HFFc6 (cell line): ENCODE results near the gene KRTAP9-1. TPM values are rescaled to one million over a fixed set of nuclear protein-coding genes. Genes with fewer than 3 reads are reported as not detected.
"Not testable (repeated sequence)": the region's sequence is repeated elsewhere in the genome, so short reads cannot be mapped to it uniquely, and the experiment has no call there.

Source experiments
- DNase-seq: peaks from one replicate; pipeline ENCODE4 v3.0.0-alpha.2; 2018
- H3K27ac Mint-ChIP-seq: 2 replicates; pipeline ENCODE4 v1.8.0; 2020; ENCODE audit warnings: mild to moderate bottlenecking, mixed read lengths
- H3K27me3 Mint-ChIP-seq: 2 replicates; pipeline ENCODE4 v1.8.0; 2021; ENCODE audit warnings: mild to moderate bottlenecking, moderate library complexity, mixed read lengths; ENCODE audit not compliant: insufficient read depth
- H3K36me3 Mint-ChIP-seq: 2 replicates; pipeline ENCODE4 v1.8.0; 2021; ENCODE audit warnings: low read depth, mixed read lengths
- H3K4me1 Mint-ChIP-seq: 2 replicates; pipeline ENCODE4 v1.8.0; 2020; ENCODE audit warnings: low read depth, mixed read lengths
- H3K4me3 Mint-ChIP-seq: 2 replicates; pipeline ENCODE4 v1.8.0; 2020; ENCODE audit warnings: mild to moderate bottlenecking, moderate library complexity, mixed read lengths
- H3K9me3 Mint-ChIP-seq: 2 replicates; pipeline ENCODE4 v1.8.0; 2020; ENCODE audit warnings: mild to moderate bottlenecking, mixed read lengths
- long read RNA-seq: library from polyadenylated mRNA; unstranded; transcript quantifications from one replicate; pipeline ENCODE4 v2.0.0, GENCODE V29; 2019
- total RNA-seq, 6 experiments: library from RNA; stranded (reverse); fragmentation: NEBNext Ultra II Directional; extraction: Animal tissue kit (Norgen Biotek cat#: 25700); gene quantifications; 2 replicates in 1 of 6; 3 replicates in 5 of 6; pipeline ENCODE4 v1.2.3, GENCODE V29; 2021
- TF ChIP-seq, protein P1 (sequence below): fragments of 200-600 bp; sonication (generic); IDR thresholded peaks from 2 replicates; pipeline ENCODE4 v1.5.0; 2021; ENCODE audit warnings: antibody characterized with exemption, mild to moderate bottlenecking

Gene KRTAP9-1, protein sequence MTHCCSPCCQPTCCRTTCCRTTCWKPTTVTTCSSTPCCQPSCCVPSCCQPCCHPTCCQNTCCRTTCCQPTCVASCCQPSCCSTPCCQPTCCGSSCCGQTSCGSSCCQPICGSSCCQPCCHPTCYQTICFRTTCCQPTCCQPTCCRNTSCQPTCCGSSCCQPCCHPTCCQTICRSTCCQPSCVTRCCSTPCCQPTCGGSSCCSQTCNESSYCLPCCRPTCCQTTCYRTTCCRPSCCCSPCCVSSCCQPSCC
- not detected for total RNA-seq
- long read RNA-seq: 0 reads

DNA sequence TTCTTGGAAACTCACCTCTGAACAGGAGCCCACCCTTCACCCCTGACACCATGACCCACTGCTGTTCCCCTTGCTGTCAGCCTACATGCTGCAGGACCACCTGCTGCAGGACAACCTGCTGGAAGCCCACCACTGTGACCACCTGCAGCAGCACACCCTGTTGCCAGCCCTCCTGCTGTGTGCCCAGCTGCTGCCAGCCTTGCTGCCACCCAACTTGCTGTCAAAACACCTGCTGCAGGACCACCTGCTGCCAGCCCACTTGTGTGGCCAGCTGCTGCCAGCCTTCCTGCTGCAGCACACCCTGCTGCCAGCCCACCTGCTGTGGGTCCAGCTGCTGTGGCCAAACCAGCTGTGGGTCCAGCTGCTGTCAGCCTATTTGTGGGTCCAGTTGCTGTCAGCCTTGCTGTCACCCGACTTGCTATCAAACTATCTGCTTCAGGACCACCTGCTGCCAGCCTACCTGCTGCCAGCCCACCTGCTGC lies at the start of gene KRTAP9-1:
Gene KRTAP9-1, plus strand, starts transcription at position 51 of the 482 bp plus-strand sequence. Its CDS starts 0 bp downstream, at position 51.
- not testable (repeated sequence) for H3K27ac Mint-ChIP-seq, H3K4me1 Mint-ChIP-seq, H3K9me3 Mint-ChIP-seq, DNase-seq, H3K4me3 Mint-ChIP-seq, H3K36me3 Mint-ChIP-seq, H3K27me3 Mint-ChIP-seq

DNA sequence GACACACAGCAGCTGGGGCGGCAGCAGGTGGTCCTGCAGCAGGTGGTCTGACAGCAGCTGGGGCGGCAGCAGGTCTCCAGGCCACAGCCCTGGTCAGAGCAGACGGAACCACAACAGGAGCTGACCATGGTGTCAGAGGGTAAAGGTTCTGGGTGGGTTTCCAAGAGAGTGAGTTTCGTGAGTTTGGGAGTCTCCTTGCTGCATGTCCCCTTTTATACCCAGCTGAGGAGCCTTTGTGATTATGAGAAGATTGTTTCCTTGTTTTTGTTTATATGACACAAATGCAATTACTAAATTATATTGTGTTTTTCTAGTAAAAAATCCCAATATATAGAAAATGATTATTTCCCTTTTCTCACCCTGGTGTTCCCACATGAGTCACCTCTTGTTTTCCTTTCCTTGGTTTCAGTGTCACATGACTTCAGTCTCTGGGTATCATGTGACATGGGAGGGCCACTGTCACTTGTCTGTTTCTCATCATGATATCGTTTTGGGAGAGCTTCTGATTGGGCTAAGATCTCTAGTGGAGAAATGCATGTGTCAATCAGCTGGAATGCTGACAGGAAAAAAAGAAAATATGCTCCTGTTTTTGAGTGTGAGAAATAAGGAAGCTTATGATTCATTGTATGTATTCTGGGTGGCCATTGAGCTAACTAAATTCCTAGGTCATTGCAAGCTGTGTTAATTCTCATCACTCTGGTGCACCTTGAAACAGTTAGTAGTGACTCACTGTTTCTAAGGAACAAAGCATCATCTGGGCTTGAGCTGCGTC lies 49.1 kb upstream of the KRTAP9-1 start, which contains the start of gene KRTAP4-6:
Gene KRTAP4-6, minus strand, starts transcription at position 185 of the 772 bp plus-strand sequence. Its CDS starts 57 bp downstream, at position 128.
- TF ChIP-seq, protein P1, sequence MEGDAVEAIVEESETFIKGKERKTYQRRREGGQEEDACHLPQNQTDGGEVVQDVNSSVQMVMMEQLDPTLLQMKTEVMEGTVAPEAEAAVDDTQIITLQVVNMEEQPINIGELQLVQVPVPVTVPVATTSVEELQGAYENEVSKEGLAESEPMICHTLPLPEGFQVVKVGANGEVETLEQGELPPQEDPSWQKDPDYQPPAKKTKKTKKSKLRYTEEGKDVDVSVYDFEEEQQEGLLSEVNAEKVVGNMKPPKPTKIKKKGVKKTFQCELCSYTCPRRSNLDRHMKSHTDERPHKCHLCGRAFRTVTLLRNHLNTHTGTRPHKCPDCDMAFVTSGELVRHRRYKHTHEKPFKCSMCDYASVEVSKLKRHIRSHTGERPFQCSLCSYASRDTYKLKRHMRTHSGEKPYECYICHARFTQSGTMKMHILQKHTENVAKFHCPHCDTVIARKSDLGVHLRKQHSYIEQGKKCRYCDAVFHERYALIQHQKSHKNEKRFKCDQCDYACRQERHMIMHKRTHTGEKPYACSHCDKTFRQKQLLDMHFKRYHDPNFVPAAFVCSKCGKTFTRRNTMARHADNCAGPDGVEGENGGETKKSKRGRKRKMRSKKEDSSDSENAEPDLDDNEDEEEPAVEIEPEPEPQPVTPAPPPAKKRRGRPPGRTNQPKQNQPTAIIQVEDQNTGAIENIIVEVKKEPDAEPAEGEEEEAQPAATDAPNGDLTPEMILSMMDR: no peak
- Mint-ChIP-seq H3K36me3 (peaks cover 52% of the 10 kb centered on the region), H3K27me3 (no peaks in the 10 kb centered on the region), H3K4me3 (peak within 1 kb of the TSS; percentile 16; the same call in 1 of the 2 replicates), H3K9me3 (peaks cover 50% of the 10 kb centered on the region), H3K27ac (peak within 1 kb of the TSS; percentile 84), H3K4me1 (peaks cover 23% of the 10 kb centered on the region)
- DNase-seq: peak; percentile 88

DNA sequence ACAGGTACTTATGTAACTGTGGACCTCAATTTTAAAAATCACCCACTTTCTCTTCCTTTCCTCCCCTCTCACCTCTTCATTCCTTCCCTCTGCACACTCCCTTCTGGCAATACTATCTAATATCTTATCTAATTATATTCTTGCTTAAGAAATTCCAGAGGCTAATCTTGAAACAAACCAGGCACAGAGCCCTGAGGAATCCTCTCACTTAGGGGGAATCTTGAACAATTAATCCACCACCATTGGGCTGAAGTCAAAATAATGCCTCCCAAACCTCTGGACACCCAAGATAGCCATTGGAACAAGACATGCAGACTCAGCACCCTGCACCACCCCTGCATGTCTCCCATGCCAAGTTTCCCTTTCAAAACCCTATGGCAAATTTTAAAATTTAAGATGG lies 48.3 kb upstream of the KRTAP9-1 start:
- H3K27me3 Mint-ChIP-seq: no peaks in the 10 kb centered on the region
- no peak for DNase-seq
- TF ChIP-seq, protein P1: no peak
- no peak overlapping the region; the same call in 1 of the 2 replicates for H3K4me3 Mint-ChIP-seq
- H3K36me3 Mint-ChIP-seq: peaks cover 52% of the 10 kb centered on the region
- peaks cover 23% of the 10 kb centered on the region for H3K4me1 Mint-ChIP-seq
- peak overlapping the region; percentile 84 for H3K27ac Mint-ChIP-seq
- peaks cover 50% of the 10 kb centered on the region for H3K9me3 Mint-ChIP-seq

DNA sequence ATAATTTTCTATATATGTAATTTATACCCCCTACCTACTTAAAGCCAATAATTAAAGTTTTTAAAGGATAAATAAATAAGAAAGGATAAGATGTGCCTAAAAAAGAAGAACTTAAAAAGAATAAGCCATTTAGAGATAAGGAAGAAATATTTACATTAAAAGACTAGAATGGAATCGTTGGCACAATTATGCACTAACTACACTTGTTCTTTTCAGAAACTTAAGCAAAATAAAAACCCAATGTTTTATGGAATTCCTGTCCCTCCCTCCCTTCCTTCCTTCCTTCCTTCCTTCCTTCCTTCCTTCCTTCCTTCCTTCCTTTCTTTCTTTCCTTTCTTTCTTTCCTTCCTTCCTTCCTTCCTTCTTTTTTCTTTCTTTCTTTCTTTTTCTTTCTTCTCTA lies 44.8 kb upstream of the KRTAP9-1 start:
- H3K4me1 Mint-ChIP-seq: peaks cover 24% of the 10 kb centered on the region
- peaks cover 25% of the 10 kb centered on the region for H3K36me3 Mint-ChIP-seq
- TF ChIP-seq, protein P1: no peak
- no peak for DNase-seq
- H3K27me3 Mint-ChIP-seq: no peaks in the 10 kb centered on the region
- peaks cover 31% of the 10 kb centered on the region for H3K9me3 Mint-ChIP-seq
- no peak overlapping the region for H3K4me3 Mint-ChIP-seq
- no peak overlapping the region for H3K27ac Mint-ChIP-seq

GRCh38 chr17:41145261-41145660 lies 44.4 kb upstream of the KRTAP9-1 start:
- H3K36me3 Mint-ChIP-seq: peaks cover 25% of the 10 kb centered on the region
- DNase-seq: no peak
- no peak overlapping the region for H3K4me3 Mint-ChIP-seq
- no peaks in the 10 kb centered on the region for H3K27me3 Mint-ChIP-seq
- H3K9me3 Mint-ChIP-seq: peaks cover 30% of the 10 kb centered on the region
- no peak overlapping the region for H3K27ac Mint-ChIP-seq
- H3K4me1 Mint-ChIP-seq: peaks cover 23% of the 10 kb centered on the region
- TF ChIP-seq, protein P1: no peak
